ENCODE results near the gene FGD6.

FGD6 gene

DNA sequence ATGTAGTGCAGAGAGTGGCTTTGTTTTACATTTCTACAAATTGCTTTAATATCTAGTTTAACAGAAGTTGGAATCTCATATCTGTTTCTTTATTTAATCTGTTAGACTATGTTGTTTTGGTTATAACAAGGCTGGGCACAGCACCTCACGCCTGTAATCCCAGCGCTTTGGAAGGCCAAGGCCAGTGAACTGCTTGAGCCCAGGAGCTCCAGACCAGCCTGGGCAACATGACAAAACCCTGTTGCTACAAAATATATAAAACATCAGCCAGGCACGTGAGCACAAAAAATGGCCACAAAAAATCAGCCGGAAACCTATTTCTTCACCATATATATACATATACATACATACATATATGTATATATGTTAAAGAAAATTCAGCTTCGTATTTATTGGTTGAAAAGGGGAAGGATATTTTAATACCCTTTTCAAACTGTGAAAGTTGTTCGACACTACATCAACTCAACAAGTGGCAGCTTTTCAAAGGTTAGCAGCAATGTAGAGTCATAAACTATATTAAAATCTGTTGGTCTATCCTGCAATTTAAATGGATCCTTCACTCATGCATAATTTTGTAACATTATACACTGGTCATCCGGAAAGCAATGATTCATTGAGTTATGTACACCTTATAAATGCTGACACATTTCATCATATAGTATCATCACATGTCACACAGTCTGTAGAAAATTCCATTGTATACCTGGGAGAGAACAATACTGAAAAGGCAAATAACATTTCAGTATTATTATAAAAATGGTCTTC, 151.0 kb downstream of the FGD6 start:
- H3K36me3 Mint-ChIP-seq (ENCODE audit: low read depth) = peaks cover 22% of the 10 kb centered on the region
- H3K27ac Mint-ChIP-seq = no peak overlapping the region
- no peak overlapping the region for H3K4me3 Mint-ChIP-seq
- peaks cover 3% of the 10 kb centered on the region for H3K4me1 Mint-ChIP-seq (ENCODE audit: low read depth)
- no peaks in the 10 kb centered on the region for H3K27me3 Mint-ChIP-seq (ENCODE audit: low read depth)
- H3K9me3 Mint-ChIP-seq = no peaks in the 10 kb centered on the region

DNA sequence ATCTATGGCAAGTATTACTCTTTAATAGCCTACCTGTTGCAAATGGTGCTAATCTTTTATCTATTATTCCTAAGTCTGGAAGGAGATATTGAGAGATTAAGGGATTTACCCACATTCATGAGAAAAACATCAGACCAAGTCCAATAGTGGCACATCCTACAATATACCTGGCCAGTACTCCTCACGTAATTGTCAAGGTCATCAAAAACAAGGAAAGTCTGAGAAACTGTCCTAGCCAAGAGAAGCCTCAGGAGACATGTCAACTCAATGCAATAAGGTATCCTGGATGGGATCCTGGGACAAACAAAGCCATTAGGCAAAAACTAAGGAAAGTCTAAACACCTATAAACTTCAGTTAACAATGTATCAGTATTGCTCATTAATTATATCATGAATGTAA, 156.3 kb downstream of the FGD6 start:
- Mint-ChIP-seq H3K9me3 (no peaks in the 10 kb centered on the region), H3K4me3 (no peak overlapping the region), H3K27me3 (ENCODE audit: low read depth) (no peaks in the 10 kb centered on the region), H3K4me1 (ENCODE audit: low read depth) (peaks cover 2% of the 10 kb centered on the region), H3K36me3 (ENCODE audit: low read depth) (peaks cover 26% of the 10 kb centered on the region), H3K27ac (no peak overlapping the region)

DNA sequence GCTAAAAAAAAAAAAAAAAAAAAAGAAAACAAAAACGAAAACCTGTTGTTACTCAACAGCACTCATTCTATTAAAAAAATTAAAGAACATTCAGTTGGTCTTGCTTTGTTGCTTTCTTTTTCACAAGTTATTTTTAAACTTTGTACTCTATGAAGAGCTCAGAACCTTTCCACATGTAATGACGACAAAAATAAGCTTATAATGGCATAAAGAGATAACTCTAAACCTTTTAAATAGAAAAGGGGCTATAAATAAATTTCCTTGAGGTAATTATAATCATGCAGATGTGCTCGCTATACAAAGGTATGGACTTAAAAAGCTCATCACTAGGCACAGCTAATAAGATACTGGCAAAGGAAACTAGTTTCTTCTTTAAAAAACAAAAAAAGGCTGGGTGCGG, 157.3 kb downstream of the FGD6 start:
- Mint-ChIP-seq H3K9me3 (no peaks in the 10 kb centered on the region), H3K4me1 (ENCODE audit: low read depth) (peaks cover 2% of the 10 kb centered on the region), H3K27ac (no peak overlapping the region), H3K27me3 (ENCODE audit: low read depth) (no peaks in the 10 kb centered on the region), H3K4me3 (no peak overlapping the region), H3K36me3 (ENCODE audit: low read depth) (peaks cover 26% of the 10 kb centered on the region)

DNA sequence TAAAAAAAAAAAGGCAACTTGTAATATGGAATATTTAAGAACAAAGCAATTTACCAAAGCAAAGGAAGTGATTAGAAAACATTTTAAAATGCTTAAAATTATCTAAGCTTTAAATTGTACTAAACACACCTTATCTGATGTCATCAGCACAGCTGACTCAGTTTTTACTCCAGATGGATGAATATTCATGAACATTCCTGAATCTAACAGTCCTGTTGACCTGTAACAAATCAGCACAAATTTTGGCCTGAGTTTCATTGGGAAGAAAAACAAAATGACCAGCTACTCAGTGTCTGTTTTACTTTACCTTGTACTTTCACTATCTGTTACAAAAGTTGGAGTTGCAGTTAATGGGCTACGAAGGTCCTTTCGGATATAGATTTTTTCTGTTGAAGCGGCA, 159.8 kb downstream of the FGD6 start:
- peaks cover 25% of the 10 kb centered on the region for H3K36me3 Mint-ChIP-seq (ENCODE audit: low read depth)

DNA sequence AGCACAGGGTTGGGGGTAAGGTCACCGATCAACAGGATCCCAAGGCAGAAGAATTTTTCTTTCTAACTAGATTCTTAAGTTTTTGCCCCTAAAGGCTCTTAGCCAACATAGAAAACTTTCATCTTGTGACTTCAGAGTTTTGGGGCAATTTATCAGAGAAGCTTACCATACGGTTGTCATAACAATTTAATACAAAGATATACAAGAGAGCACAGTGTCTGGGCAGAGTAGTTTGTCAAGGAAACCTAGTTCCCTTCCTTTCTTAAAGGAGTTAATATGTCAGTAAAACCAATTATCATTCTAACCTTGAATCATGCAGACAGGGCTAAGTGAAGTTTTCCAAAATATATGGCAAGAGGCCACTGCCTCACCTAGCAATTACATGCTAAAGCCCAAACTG, 162.2 kb downstream of the FGD6 start:
- Mint-ChIP-seq H3K9me3 (no peaks in the 10 kb centered on the region), H3K36me3 (ENCODE audit: low read depth) (peaks cover 19% of the 10 kb centered on the region), H3K27me3 (ENCODE audit: low read depth) (no peaks in the 10 kb centered on the region), H3K27ac (no peak overlapping the region), H3K4me3 (no peak overlapping the region), H3K4me1 (ENCODE audit: low read depth) (no peaks in the 10 kb centered on the region)

More for the DNA sequence above, 159.8 kb downstream of the FGD6 start:
- Mint-ChIP-seq H3K27ac (no peak overlapping the region), H3K4me1 (ENCODE audit: low read depth) (peaks cover 2% of the 10 kb centered on the region), H3K4me3 (no peak overlapping the region), H3K9me3 (no peaks in the 10 kb centered on the region), H3K27me3 (ENCODE audit: low read depth) (no peaks in the 10 kb centered on the region)

- H3K4me3 Mint-ChIP-seq = no peak overlapping the region
- no peaks in the 10 kb centered on the region for H3K4me1 Mint-ChIP-seq (ENCODE audit: low read depth)
- peaks cover 20% of the 10 kb centered on the region for H3K36me3 Mint-ChIP-seq (ENCODE audit: low read depth)
- H3K27ac Mint-ChIP-seq = no peak overlapping the region
- H3K9me3 Mint-ChIP-seq = no peaks in the 10 kb centered on the region
- no peaks in the 10 kb centered on the region for H3K27me3 Mint-ChIP-seq (ENCODE audit: low read depth)
Observed at GRCh38 chr12:95054206-95054605, 163.1 kb downstream of the FGD6 start.

DNA sequence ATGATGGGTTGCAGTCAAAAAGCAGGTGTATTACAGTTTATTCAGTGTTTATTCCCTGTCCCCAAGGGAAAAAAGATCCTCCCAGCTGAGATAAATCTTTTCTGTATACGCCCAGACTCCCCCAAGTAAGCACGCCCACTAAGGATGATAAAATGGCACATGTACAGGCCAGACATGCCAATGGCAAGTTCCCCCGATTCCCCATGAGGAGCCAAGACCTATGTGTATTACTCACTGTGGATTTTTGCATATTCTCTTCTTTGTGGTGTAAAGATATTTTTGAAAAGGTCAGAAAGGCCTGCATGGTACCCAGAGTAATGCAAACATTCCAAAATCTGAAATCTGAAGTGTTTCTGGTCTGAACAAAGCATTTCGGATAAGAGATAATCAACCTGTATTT, 166.0 kb downstream of the FGD6 start:
- Mint-ChIP-seq H3K36me3 (ENCODE audit: low read depth) (peaks cover 25% of the 10 kb centered on the region), H3K27me3 (ENCODE audit: low read depth) (no peaks in the 10 kb centered on the region), H3K4me3 (no peak overlapping the region), H3K9me3 (no peaks in the 10 kb centered on the region), H3K4me1 (ENCODE audit: low read depth) (no peaks in the 10 kb centered on the region), H3K27ac (no peak overlapping the region)

GRCh38 chr12:95037906-95038305, 179.4 kb downstream of the FGD6 start:
- Mint-ChIP-seq H3K9me3 (no peaks in the 10 kb centered on the region), H3K4me1 (ENCODE audit: low read depth) (peaks cover 16% of the 10 kb centered on the region), H3K27ac (no peak overlapping the region), H3K36me3 (ENCODE audit: low read depth) (peaks cover 17% of the 10 kb centered on the region), H3K4me3 (no peak overlapping the region), H3K27me3 (ENCODE audit: low read depth) (no peaks in the 10 kb centered on the region)

DNA sequence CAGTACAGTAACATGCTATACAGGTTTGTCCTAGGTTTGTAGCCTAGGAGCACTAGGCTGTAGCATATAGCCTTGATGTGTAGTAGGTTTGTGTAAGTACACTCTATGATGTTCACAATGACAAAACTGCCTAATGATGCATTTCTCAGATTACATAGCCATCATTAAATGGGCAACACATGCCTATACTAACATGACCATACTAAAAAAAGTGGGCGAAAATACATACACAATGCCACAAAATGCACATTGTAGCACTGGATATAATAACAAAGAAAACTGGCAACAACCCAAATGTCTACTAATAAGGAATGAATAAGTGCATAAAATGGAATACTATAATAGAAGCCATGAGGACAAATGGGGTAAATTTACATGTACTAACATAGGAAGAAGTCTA, 182.5 kb downstream of the FGD6 start:
- Mint-ChIP-seq H3K27me3 (ENCODE audit: low read depth) (no peaks in the 10 kb centered on the region), H3K27ac (no peak overlapping the region), H3K4me1 (ENCODE audit: low read depth) (peaks cover 15% of the 10 kb centered on the region), H3K9me3 (no peaks in the 10 kb centered on the region), H3K4me3 (no peak overlapping the region), H3K36me3 (ENCODE audit: low read depth) (peaks cover 13% of the 10 kb centered on the region)

Data from T-helper 1 cell treated with Interleukin-12 subunit alpha and Interleukin-12 subunit beta and Interleukin-4 antibody, amounts not matched to agents 30 μg/mL and 1 μg/mL, for 36 hours (primary cell).